ENCODE measurements around the gene LDB3. TPM values are rescaled to one million over a fixed set of nuclear protein-coding genes. Genes with fewer than 3 reads are reported as not detected.

LDB3 gene
- total RNA-seq, 2 donors from 2014 or later: not detected

DNA sequence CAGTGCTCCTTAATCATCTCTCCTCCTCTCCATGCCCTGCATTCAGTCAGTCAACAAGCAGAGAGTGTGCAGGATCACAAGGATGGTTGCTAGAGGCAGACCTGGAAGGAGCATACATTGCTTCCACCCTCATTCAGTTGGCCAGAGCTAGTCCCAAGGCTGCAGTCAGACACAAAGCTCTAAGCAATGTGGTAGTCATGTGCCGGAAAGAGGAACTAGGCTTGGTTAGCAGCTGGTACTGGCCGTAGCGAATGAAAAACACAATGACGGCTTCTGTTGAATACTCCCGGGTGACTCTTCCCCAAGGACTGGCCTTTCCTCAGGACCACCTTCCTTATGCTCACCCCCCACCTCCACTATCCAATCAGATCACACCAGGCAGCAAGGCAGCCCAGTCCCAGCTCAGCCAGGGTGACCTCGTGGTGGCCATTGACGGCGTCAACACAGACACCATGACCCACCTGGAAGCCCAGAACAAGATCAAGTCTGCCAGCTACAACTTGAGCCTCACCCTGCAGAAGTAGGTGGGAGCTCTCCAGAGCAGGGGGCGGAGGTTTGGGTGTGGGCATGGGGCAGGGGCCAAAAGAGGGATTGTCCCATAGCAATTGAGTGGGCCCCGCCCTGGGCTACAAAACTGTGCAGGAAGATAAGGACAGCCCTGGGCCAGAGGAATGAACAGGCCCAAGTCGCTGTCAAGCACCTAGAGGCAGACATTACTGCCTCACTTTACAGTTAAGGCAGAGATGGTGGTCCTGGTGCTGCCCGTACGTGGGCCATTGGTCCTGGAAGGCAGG is 10.9 kb downstream of the LDB3 start:
- no peaks in the 10 kb centered on the region for H3K9me3 Mint-ChIP-seq
- no peaks in the 10 kb centered on the region for H3K4me1 Mint-ChIP-seq (ENCODE audit: low read depth in 2 of 2)
- H3K27ac Mint-ChIP-seq: no peak overlapping the region
- no peak for ATAC-seq
- no peaks in the 10 kb centered on the region for H3K36me3 Mint-ChIP-seq
- no peak for DNase-seq (ENCODE audit: low spot score)
- H3K4me3 Mint-ChIP-seq: no peak overlapping the region
- H3K27me3 Mint-ChIP-seq: no peaks in the 10 kb centered on the region

DNA sequence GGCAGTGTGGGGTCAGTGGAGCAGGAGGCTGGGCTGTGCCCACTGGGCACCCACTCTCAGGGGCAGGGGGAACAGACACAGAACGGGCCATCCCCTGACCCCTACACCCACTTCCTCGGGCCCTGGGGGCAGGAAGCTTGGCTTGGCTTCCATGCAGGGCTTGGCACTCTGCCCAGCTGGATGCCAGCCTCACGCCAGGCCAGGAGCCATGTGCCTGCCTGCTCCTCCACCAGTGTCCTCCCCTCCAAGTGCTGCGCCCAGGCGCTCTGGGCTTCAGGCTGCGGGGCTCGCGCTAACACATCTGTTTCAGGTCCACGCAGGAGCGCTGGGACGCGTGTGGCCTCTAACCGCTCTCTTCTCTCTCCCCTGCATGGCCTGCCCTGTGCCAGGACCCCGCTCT is 12.7 kb downstream of the LDB3 start:
- no peak for DNase-seq (ENCODE audit: low spot score)
- Mint-ChIP-seq H3K9me3 (no peaks in the 10 kb centered on the region), H3K27ac (no peak overlapping the region)

GRCh38 chr10:86681722-86682386 is 13.5 kb downstream of the LDB3 start:
- no peaks in the 10 kb centered on the region for H3K9me3 Mint-ChIP-seq
- no peak overlapping the region for H3K4me3 Mint-ChIP-seq
- no peaks in the 10 kb centered on the region for H3K36me3 Mint-ChIP-seq
- H3K27ac Mint-ChIP-seq: no peak overlapping the region
- peaks cover 0 to 2% of the 10 kb centered on the region in 2 donors for H3K27me3 Mint-ChIP-seq
- DNase-seq (ENCODE audit: low spot score) (no peak), ATAC-seq (no peak)
- no peaks in the 10 kb centered on the region for H3K4me1 Mint-ChIP-seq (ENCODE audit: low read depth in 2 of 2)

More for the DNA sequence above, 12.7 kb downstream of the LDB3 start:
- no peaks in the 10 kb centered on the region for H3K36me3 Mint-ChIP-seq
- no peak overlapping the region for H3K4me3 Mint-ChIP-seq
- peaks cover 0 to 2% of the 10 kb centered on the region in 2 donors for H3K27me3 Mint-ChIP-seq
- no peaks in the 10 kb centered on the region for H3K4me1 Mint-ChIP-seq (ENCODE audit: low read depth in 2 of 2)
- ATAC-seq: no peak

DNA sequence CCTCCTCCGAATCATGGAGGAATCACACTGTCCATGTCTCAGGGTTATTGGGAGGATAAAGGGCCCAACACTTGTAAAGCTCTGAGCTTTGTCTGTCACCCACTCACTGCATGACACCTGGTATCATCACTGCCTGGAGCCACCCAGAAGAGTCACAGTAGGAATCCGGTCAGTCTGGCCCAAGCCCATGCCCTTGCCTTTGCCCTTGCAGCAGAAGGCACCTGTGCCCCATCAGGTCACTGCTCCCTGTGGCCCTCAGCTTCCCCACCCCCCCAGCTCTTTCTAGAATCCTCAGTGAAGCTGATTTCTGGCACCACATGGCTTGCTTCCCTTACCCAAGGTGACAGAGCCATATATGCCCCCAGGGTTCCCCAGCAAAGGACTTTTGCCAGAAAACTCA is 14.4 kb downstream of the LDB3 start:
- Mint-ChIP-seq H3K27me3 (peaks cover 0 to 2% of the 10 kb centered on the region in 2 donors), H3K4me3 (no peak overlapping the region), H3K4me1 (ENCODE audit: low read depth in 2 of 2) (no peaks in the 10 kb centered on the region), H3K27ac (no peak overlapping the region), H3K9me3 (no peaks in the 10 kb centered on the region), H3K36me3 (no peaks in the 10 kb centered on the region)
- DNase-seq (ENCODE audit: low spot score) (no peak), ATAC-seq (no peak)

DNA sequence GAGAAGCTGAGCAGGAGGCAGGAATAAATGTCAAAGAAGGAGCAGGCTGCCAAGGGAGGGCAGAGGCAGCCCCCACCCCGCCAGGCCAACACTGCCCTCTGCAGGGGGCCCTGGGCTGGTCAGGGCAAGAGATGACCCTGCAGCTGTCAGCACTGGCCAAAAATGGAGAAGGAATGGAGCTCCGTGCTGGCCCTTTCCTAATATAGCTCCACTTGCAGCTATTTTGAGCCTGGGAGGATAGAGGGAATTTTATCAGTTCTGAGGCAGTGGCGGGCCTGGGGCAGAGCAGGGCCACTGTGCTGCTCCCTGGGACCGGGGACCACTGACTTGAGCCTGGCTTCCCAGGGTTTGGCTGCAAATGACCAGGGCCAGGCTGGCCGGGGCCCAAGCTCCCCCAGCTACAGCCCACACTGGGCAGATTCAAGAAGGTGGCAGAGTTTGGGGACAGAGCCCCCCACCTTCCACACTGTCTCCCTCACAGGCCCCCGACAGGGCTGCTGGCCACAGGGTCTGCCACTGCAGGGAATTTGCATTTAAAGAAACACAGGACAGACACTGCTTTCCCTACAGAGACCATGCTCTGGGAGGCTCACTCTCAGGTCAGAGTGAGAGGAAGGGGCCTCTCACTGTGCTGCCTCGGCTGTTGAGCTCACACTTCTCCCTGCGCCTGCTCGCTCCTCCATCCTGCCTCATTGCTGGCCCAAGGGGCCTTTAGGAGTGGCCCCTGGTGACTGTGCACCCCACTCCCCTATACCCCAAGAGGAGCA is 16.2 kb downstream of the LDB3 start:
- ATAC-seq: no peak
- H3K36me3 Mint-ChIP-seq: no peaks in the 10 kb centered on the region
- H3K27me3 Mint-ChIP-seq: peaks cover 0 to 2% of the 10 kb centered on the region in 2 donors
- H3K27ac Mint-ChIP-seq: no peak overlapping the region
- no peak overlapping the region for H3K4me3 Mint-ChIP-seq
- no peaks in the 10 kb centered on the region for H3K9me3 Mint-ChIP-seq
- DNase-seq (ENCODE audit: low spot score): no peak
- H3K4me1 Mint-ChIP-seq (ENCODE audit: low read depth in 2 of 2): peaks cover 0 to 13% of the 10 kb centered on the region in 2 donors

DNA sequence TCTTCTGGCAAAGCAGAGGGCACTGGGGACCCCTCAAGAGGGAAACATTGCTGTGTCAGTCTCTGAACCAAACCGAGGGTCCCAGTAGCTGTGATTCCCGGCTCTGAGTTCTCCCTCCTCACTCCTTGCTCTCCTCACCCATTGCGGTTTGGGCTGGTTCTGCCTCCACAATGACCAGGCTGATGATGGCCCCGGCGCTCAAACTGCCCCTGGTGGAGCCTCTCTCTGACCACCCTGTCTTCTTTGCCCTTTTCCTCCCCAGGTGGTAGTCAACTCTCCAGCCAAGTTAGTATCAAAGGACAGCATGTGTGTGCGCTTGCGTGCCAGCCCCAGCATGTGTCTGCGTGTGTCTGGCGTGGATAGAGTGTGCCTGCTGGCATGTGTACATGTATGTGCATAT is 17.1 kb downstream of the LDB3 start:
- peaks cover 0 to 2% of the 10 kb centered on the region in 2 donors for H3K27me3 Mint-ChIP-seq
- H3K27ac Mint-ChIP-seq: no peak overlapping the region
- no peaks in the 10 kb centered on the region for H3K36me3 Mint-ChIP-seq
- peaks cover 0 to 13% of the 10 kb centered on the region in 2 donors for H3K4me1 Mint-ChIP-seq (ENCODE audit: low read depth in 2 of 2)
- no peak for DNase-seq (ENCODE audit: low spot score)
- H3K9me3 Mint-ChIP-seq: no peaks in the 10 kb centered on the region
- ATAC-seq: no peak
- no peak overlapping the region for H3K4me3 Mint-ChIP-seq

DNA sequence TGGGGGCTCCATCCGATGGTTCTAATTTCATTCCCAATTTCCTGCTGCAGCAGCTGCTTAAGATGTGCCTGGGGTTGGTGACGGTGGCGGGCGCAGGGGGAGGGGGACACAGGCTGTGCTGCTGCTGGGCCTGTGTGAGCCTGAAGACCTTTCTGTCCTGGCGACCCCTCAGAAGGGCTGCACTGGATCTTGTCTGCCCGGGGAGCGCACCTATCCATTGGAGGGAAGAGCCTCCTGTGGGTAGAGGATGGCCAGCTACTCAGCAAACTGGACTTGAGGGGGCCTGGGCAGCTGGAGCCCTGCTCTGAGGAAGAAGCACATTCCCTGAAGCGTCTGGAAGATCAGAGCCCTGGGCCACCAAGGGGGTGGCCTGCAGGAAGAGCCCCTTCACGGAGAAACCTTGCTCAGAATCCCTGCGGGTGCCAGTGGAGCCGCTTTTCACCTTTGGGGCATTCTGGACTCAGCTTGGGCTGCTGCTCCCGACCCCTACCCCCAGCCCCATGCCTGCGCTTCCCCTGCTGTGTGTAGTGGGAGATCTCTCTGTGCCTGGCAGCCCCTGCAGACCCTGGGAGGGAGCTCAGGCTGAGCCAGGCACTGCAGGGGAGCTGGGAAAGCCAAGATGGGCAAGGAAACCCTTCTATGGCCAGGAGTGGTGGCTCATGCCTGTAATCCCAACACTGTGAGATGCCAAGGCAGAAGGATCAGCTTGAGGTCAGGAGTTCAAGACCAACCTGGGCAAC is 17.8 kb downstream of the LDB3 start:
- DNase-seq (ENCODE audit: low spot score) (no peak), ATAC-seq (no peak)
- Mint-ChIP-seq H3K27me3 (peaks cover 0 to 2% of the 10 kb centered on the region in 2 donors), H3K9me3 (no peaks in the 10 kb centered on the region), H3K27ac (no peak overlapping the region), H3K4me1 (ENCODE audit: low read depth in 2 of 2) (peaks cover 0 to 13% of the 10 kb centered on the region in 2 donors), H3K36me3 (no peaks in the 10 kb centered on the region), H3K4me3 (no peak overlapping the region)

- ATAC-seq (no peak), DNase-seq (ENCODE audit: low spot score) (no peak)
- Mint-ChIP-seq H3K4me3 (no peak overlapping the region), H3K27me3 (peaks cover 0 to 2% of the 10 kb centered on the region in 2 donors), H3K9me3 (no peaks in the 10 kb centered on the region), H3K27ac (no peak overlapping the region), H3K36me3 (no peaks in the 10 kb centered on the region), H3K4me1 (ENCODE audit: low read depth in 2 of 2) (peaks cover 0 to 13% of the 10 kb centered on the region in 2 donors)
Observed at GRCh38 chr10:86686972-86687371, 18.7 kb downstream of the LDB3 start.

GRCh38 chr10:86687750-86688149 is 19.4 kb downstream of the LDB3 start:
- H3K4me3 Mint-ChIP-seq: no peak overlapping the region
- peaks cover 0 to 2% of the 10 kb centered on the region in 2 donors for H3K27me3 Mint-ChIP-seq
- ATAC-seq: no peak
- no peak overlapping the region for H3K27ac Mint-ChIP-seq
- no peaks in the 10 kb centered on the region for H3K36me3 Mint-ChIP-seq
- H3K9me3 Mint-ChIP-seq: no peaks in the 10 kb centered on the region
- no peak for DNase-seq (ENCODE audit: low spot score)
- peaks cover 0 to 13% of the 10 kb centered on the region in 2 donors for H3K4me1 Mint-ChIP-seq (ENCODE audit: low read depth in 2 of 2)

DNA sequence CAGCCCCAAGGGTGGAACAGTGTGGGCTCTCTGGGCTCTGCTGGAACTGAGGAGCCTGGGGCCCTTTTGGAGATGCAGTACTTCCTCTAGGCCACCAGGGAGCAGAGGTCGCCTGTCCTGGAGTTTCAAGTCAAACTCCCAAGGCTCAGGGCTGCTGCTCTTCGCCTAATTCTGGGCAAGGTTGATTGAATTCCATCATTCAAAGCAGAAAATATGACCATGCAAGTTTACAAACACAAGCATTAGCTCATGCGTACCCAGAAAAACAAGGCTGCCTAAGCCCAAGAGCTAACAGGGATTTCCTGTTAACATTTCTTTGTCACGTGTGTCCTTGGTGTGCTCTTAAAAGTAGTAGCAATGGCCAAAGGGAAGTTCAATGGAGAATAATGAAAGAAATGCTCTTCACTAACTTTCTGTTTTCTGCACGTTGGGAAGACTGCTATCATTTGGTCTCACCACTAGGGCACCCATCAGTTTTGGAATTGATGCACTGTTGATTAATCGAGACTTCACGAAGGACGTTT is 20.1 kb downstream of the LDB3 start:
- Mint-ChIP-seq H3K27me3 (peaks cover 0 to 2% of the 10 kb centered on the region in 2 donors), H3K9me3 (no peaks in the 10 kb centered on the region), H3K4me3 (no peak overlapping the region), H3K27ac (no peak overlapping the region), H3K4me1 (ENCODE audit: low read depth in 2 of 2) (peaks cover 0 to 13% of the 10 kb centered on the region in 2 donors), H3K36me3 (no peaks in the 10 kb centered on the region)
- DNase-seq (ENCODE audit: low spot score) (no peak), ATAC-seq (peak; percentile 58 to 74)

- H3K27ac Mint-ChIP-seq: no peak overlapping the region
- H3K36me3 Mint-ChIP-seq: no peaks in the 10 kb centered on the region
- H3K4me1 Mint-ChIP-seq (ENCODE audit: low read depth in 2 of 2): peaks cover 0 to 13% of the 10 kb centered on the region in 2 donors
- no peak for DNase-seq (ENCODE audit: low spot score)
- no peak for ATAC-seq
- H3K9me3 Mint-ChIP-seq: no peaks in the 10 kb centered on the region
- H3K4me3 Mint-ChIP-seq: no peak overlapping the region
- H3K27me3 Mint-ChIP-seq: peaks cover 0 to 2% of the 10 kb centered on the region in 2 donors
Observed at GRCh38 chr10:86689146-86689545, 20.8 kb downstream of the LDB3 start.

DNA sequence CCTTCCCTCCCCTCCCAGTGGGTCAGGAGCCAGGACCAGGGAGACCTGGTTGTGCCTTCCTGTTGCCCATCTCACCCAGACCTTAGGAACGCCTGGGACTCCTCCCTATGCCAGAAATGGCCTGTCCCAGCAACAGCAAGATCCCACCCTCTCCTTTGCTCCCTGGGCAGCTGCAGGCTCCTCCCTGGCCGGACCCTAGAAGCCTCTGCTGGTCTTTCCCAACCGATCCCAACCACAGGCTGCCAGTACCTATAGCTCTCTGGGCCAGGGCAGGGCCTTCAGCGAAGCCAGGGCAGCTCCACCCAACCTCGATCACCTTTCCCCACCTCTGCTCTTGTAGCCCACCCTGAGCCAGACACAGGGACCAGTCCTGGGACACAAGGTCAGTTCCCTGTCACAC is 21.9 kb downstream of the LDB3 start:
- no peak for DNase-seq (ENCODE audit: low spot score)
- Mint-ChIP-seq H3K27ac (no peak overlapping the region), H3K4me3 (no peak overlapping the region), H3K9me3 (no peaks in the 10 kb centered on the region), H3K36me3 (no peaks in the 10 kb centered on the region), H3K4me1 (ENCODE audit: low read depth in 2 of 2) (peaks cover 0 to 13% of the 10 kb centered on the region in 2 donors), H3K27me3 (peaks cover 0 to 2% of the 10 kb centered on the region in 2 donors)
- no peak for ATAC-seq

GRCh38 chr10:86690657-86691084 is 22.4 kb downstream of the LDB3 start:
- Mint-ChIP-seq H3K36me3 (no peaks in the 10 kb centered on the region), H3K4me3 (no peak overlapping the region), H3K27ac (no peak overlapping the region), H3K9me3 (no peaks in the 10 kb centered on the region), H3K4me1 (ENCODE audit: low read depth in 2 of 2) (peaks cover 0 to 13% of the 10 kb centered on the region in 2 donors), H3K27me3 (peaks cover 0 to under 1% of the 10 kb centered on the region in 2 donors)
- no peak for ATAC-seq
- DNase-seq (ENCODE audit: low spot score): no peak

Measured in natural killer cell treated with Interleukin-12 subunit alpha and Interleukin-12 subunit beta and Interleukin-15 and Interleukin-18, amount 100 ng/mL, for 72 hours (primary cell).